HepG2 (cell line): Measurements from ENCODE around the gene DNM3. TPM values are rescaled to one million over a fixed set of nuclear protein-coding genes. Genes with fewer than 3 reads are reported as not detected.

Source experiments
- CBX1 ChIP-seq: IDR thresholded peaks from one replicate; pipeline ENCODE4 v1.6.1; 2016; ENCODE audit warnings: antibody characterized with exemption, low read depth
- FLYWCH1 ChIP-seq: sonication (generic); formaldehyde crosslinking; IDR thresholded peaks from 2 replicates; pipeline ENCODE4 v1.8.1; 2023; ENCODE audit warnings: mild to moderate bottlenecking, missing genetic modification reagents
- HBP1 ChIP-seq: IDR thresholded peaks from 2 replicates; pipeline ENCODE4 v1.6.1; 2016; ENCODE audit warnings: low read depth, control low read depth
- MAF1 ChIP-seq: sonication (generic); formaldehyde crosslinking; IDR thresholded peaks from 2 replicates; pipeline ENCODE4 v1.5.0; 2020; ENCODE audit warnings: missing genetic modification reagents, borderline replicate concordance
- NFE2L2 ChIP-seq: fragments of 150-350 bp; IDR thresholded peaks from 2 replicates; pipeline ENCODE4 v1.6.1; 2014; ENCODE audit warnings: low read length
- NFYC ChIP-seq: IDR thresholded peaks from 2 replicates; pipeline ENCODE4 v1.6.1; 2016; ENCODE audit warnings: missing genetic modification reagents, missing compliant biosample characterization
- RNF219 ChIP-seq: sonication (generic); formaldehyde crosslinking; IDR thresholded peaks from 2 replicates; pipeline ENCODE4 v1.5.0; 2020; ENCODE audit warnings: mild to moderate bottlenecking, missing genetic modification reagents
- SCMH1 ChIP-seq: sonication (generic); formaldehyde crosslinking; IDR thresholded peaks from 2 replicates; pipeline ENCODE4 v1.9.0; 2021; ENCODE audit warnings: missing genetic modification reagents, mild to moderate bottlenecking, borderline replicate concordance
- STAT5B ChIP-seq: sonication (generic); formaldehyde crosslinking; IDR thresholded peaks from 2 replicates; pipeline ENCODE4 v1.4.0; 2020; ENCODE audit warnings: missing genetic modification reagents
- TBX2 ChIP-seq: sonication (generic); formaldehyde crosslinking; IDR thresholded peaks from 2 replicates; pipeline ENCODE4 v1.5.0; 2020; ENCODE audit warnings: missing genetic modification reagents, mild to moderate bottlenecking, borderline replicate concordance
- TCF7L2 ChIP-seq: IDR thresholded peaks from 2 replicates; pipeline ENCODE4 v1.6.1; 2011; ENCODE audit warnings: mild to moderate bottlenecking, low read depth, low read length, moderate library complexity
- TEAD2 ChIP-seq: sonication (generic); formaldehyde crosslinking; IDR thresholded peaks from 2 replicates; pipeline ENCODE4 v1.9.0; 2021; ENCODE audit warnings: missing genetic modification reagents
- THAP11 ChIP-seq: IDR thresholded peaks from 2 replicates; pipeline ENCODE4 v1.6.1; 2016; ENCODE audit warnings: missing biosample characterization, missing genetic modification reagents
- YY1 ChIP-seq: IDR thresholded peaks from 2 replicates; pipeline ENCODE4 v1.6.1; 2011; ENCODE audit warnings: low read length, low read depth, moderate library complexity, mild to moderate bottlenecking; ENCODE audit not compliant: insufficient read depth, insufficient replicate concordance
- ZEB1 ChIP-seq: IDR thresholded peaks from 2 replicates; pipeline ENCODE4 v1.6.1; 2012; ENCODE audit warnings: mild to moderate bottlenecking, low read depth, inconsistent platforms; ENCODE audit not compliant: insufficient replicate concordance
- ZFYVE20 ChIP-seq: sonication (generic); formaldehyde crosslinking; IDR thresholded peaks from 2 replicates; pipeline ENCODE4 v1.8.0; 2023; ENCODE audit warnings: low read depth, mild to moderate bottlenecking, moderate library complexity, missing genetic modification reagents, borderline replicate concordance
- ZHX2 ChIP-seq, 2 experiments: sonication (generic) in 1 of 2; formaldehyde crosslinking in 1 of 2; IDR thresholded peaks; 2 replicates each; pipeline versions ENCODE4 v1.6.1 to v1.9.0; 2014 to 2022; ENCODE audit warnings: antibody characterized with exemption in 1 of 2, borderline replicate concordance in 1 of 2, inconsistent platforms in 1 of 2, low read depth in 1 of 2, missing genetic modification reagents in 1 of 2
- ZNF10 ChIP-seq: sonication (generic); formaldehyde crosslinking; IDR thresholded peaks from 2 replicates; pipeline ENCODE4 v1.4.0; 2020; ENCODE audit warnings: mild to moderate bottlenecking, low read depth, missing genetic modification reagents, borderline replicate concordance
- ZNF253 ChIP-seq: sonication (generic); formaldehyde crosslinking; IDR thresholded peaks from 2 replicates; pipeline ENCODE4 v1.8.0; 2022; ENCODE audit warnings: mild to moderate bottlenecking, missing genetic modification reagents, borderline replicate concordance
- ZSCAN21 ChIP-seq: sonication (generic); formaldehyde crosslinking; IDR thresholded peaks from 2 replicates; pipeline ENCODE4 v1.8.0; 2022; ENCODE audit warnings: mild to moderate bottlenecking, missing genetic modification reagents, moderate library complexity, borderline replicate concordance
- polyA plus RNA-seq, 8 experiments: library from polyadenylated mRNA; depleted of rRNA in 3 of 8; stranded (reverse) in 7 of 8; unstranded in 1 of 8; fragments of >200 nt; fragmentation: Illumina TruSeq in 4 of 8; extraction: Trizol in 4 of 8; gene quantifications; 2 replicates each; pipeline versions ENCODE4 v1.2.1 to v1.2.3, GENCODE V29; 2011 to 2016; ENCODE audit warnings: low read depth in 4 of 8, missing spikeins in 1 of 8, mixed read lengths in 1 of 8; ENCODE audit not compliant: insufficient read depth in 1 of 8
- total RNA-seq, 5 experiments: library from RNA; depleted of rRNA; stranded (reverse); fragments of >200 nt; fragmentation: Illumina TruSeq; extraction: Trizol; gene quantifications; 2 replicates each; pipeline ENCODE4 v1.2.3, GENCODE V29; 2016; ENCODE audit warnings: low read depth in 1 of 5

Gene DNM3
- total and polyA plus RNA-seq, 2 of the 13 experiments (the other 11 are each of a cell fraction or from before 2014, with no cell fraction given): 0.05 TPM; not detected in 1

GRCh38 chr1:172443666-172444453 lies 602.6 kb downstream of the DNM3 start, which contains the start of gene PIGC (continued):
- TF ChIP-seq ZFYVE20 (CRISPR knock-in tag) (no peak), RNF219 (CRISPR knock-in tag) (no peak), STAT5B (CRISPR knock-in tag) (no peak), YY1 (peak; percentile 66), TCF7L2 (no peak), ZNF10 (CRISPR knock-in tag) (no peak), TBX2 (CRISPR knock-in tag) (peak; percentile 81), ZEB1 (no peak), CBX1 (peak; percentile 71), ZHX2 (IDR thresholded peaks at IDR 0.05; ENCODE audit: low read depth) (no peak; the same call in 1 of the 2 replicates), ZHX2 (CRISPR knock-in tag; IDR thresholded peaks at IDR 0.05; ENCODE audit: borderline replicate concordance) (no peak), ZSCAN21 (CRISPR knock-in tag) (peak; percentile 29; the same call in 1 of the 2 replicates), NFE2L2 (no peak), ZNF253 (CRISPR knock-in tag) (no peak), HBP1 (CRISPR knock-in tag) (0 out of 2 replicates have a peak, but pooled peaks have one; percentile 31), FLYWCH1 (no peak), NFYC (CRISPR knock-in tag) (no peak), THAP11 (CRISPR knock-in tag) (peak; percentile 86), TEAD2 (CRISPR knock-in tag) (no peak), SCMH1 (CRISPR knock-in tag) (no peak), MAF1 (CRISPR knock-in tag) (no peak)
